Measurements from ENCODE around the gene MTF1.

MTF1 gene

DNA sequence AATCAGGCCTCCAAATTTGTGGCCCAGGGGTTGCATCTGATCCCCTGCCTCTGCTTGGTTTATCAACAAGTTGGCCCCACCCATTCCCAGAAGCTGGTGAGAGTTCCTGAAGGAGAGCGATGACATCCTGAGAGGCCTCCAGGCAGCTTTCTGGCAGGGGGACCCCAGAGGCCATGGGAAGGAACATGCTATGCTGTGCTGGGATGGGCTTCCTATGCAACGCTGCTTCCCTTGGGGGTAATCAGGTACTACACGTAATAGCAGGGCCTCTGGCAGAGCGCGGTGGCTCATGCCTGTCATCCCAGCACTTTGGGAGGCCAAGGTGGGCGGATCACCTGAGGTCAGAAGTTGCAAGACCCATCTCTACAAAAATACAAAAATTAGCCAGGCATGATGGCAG lies 8.4 kb upstream of the MTF1 start:
- DNase-seq (ENCODE audit: low spot score), result no peak

DNA sequence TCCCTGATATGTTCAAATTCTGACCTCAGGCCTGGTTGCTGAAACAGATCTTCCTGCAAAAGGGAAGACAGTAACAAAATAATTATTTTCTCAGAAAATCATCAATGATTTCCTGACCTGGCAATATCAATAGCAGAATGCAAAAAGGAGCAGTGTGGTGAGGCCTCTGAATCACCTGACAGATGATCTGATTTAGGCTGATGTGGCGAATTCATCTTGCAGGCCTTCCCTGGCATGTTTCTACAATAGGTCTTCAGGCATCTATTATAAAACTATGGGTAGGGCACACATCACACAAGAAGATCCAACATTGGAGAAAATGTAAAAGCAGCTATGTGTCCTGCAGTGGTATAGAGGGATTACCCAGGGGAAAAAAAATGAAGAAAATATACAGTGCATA lies 7.1 kb upstream of the MTF1 start:
- DNase-seq (ENCODE audit: low spot score), result no peak

DNA sequence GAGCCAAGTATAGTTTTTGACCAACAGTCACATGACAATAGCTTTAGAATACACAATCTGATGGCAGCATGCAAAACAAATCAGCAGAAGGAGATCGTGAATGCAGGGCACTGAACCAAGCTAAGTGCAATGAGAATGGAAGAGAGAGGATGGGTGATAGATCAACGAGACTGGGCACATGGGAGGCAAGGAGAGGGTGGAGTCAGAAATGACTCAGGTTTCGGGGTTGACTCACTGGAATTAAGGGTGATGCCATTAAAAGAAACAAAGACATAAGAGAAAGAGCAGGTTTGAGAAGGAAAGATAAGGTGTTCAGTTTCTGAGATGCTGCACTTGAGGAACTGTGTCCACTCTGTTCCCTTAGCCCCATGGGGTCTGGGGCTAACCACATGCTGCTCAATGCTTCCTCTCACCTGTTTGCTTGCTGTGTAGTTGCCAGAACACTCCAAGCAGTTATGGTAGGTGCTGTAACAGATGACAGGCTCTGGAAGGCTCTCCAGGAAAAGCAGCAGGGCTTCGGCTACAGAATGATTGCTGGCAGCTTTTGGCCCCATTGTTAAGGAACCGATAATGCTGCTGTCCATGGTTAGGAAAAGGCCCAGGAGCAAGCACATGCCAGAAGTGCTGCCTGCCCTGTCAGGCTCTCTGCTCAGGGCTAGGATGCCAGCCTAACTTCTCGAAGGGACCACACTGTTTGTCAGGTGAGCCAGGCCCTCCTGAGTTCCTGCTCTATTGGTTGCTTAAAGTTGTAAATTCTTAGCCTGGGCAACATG lies 6.1 kb upstream of the MTF1 start:
- DNase-seq (ENCODE audit: low spot score), result no peak

DNA sequence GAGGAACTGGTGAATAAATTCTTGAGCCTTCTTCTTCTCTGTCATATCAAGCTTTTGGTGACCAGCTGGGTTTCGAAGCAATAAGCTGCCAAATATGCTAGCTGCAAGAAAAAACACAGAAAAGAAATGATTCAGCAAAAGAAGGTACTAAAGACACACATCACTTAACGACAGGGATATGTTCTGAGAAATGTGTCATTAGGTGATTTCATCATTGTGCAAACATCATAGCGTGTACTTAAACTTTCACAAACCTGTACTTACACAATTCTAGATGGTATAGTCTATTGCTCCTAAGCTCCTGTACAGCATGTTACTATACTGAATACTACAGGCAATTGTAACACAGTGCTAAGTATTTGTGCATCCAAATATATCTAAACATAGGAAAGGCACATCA lies 2.9 kb upstream of the MTF1 start:
- DNase-seq (ENCODE audit: low spot score), result no peak

DNA sequence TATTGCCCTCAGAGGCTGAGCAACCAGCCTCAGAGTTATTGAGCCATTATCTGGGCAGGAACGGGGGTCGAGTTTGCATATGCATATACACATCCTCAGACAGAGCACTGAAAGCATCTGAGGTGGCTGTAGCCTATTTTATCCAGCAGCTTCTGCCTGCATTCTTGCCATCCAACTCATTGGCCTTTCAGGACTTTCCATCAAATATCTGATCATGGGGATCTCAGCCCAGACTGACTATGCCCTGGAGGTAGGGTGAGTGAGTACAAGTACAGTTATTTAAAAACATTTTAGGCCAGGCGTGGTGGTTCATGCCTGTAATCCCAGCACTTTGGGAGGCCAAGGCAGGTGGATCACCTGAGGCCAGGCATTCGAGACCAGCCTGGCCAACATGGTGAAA lies 1.8 kb upstream of the MTF1 start:
- DNase-seq (ENCODE audit: low spot score), result no peak

DNA sequence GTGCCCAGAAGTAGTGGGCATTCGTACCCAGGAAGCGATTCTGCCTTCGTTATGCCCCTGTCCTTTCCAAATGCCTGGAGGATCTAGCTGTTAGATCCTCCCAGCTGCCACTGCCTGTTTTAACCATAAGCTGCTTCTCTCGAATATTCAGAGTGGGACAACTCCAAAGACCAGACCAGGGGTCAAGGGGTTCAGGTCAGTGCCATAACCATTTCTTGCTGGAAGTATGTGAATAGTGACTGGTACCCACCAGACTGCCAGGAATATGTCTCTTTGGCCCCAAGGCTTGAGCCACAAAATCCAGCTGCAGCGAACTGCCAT lies 914 bp upstream of the MTF1 start:
- no peak for DNase-seq (ENCODE audit: low spot score)

DNA sequence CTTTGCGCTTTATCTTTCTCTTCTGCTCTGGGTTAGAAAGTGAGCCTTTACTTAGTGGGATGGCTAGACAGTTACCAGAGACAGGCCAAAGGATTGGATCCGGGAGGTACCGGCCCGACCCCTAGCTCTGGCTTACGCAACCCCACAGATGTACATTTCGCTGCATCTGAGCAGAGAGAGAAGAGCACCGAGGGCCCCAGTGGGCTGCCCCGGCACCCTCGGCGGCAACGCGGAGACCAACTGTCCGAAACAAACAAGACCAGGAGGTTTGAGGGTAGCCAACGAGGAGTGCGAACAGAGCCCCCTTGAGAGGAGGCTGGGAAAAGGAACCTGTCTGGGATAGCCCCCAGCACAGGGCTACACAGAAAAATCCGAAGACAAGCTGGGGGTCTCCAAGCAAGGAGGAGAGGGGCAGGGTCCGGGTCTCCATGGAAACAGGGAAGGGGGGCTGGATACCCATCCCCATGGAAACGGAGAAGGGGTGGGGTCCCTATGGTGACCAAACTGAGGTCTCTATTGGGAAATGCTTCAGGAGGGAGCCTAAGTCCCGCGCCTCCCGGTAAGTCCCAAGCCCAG lies 373 bp downstream of the MTF1 start:
- no peak for DNase-seq (ENCODE audit: low spot score)

DNA sequence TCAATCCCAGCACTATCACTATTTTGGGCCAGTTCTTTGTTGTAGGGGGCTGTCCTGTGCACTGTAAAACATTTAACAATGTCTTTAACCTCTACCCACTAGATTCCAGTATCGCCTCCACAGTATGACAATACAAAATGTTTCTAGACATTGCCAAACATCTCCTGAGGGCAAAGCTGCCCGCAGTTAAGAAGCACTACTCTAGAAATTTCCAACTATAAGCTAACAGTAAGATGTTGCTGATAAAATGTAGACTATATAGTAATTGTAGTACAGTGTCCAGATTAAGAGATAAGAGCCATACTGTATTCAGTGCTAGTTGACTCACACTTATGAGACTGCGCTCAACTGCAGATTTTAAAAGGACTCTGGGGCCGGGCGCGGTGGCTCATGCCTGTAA lies 5.0 kb downstream of the MTF1 start:
- no peak for DNase-seq (ENCODE audit: low spot score)

DNA sequence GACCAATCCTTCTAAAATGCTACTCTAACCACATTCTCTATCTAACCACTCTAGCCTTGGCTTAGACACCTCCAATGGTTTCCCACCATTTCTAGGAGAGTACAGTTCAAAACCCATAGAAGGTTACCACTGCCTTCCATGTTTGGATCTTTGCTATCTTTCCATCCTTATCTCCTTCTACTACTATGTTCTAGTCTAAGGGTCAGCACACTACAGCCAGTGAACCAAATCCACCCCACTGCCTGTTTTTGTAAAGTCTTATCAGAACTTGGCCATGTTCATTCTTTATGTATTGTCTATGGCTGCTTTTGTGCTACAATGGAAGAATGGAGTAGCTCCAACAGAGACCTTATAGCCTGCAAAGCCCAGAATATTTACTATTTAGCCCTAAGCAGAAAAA lies 6.2 kb downstream of the MTF1 start:
- no peak for DNase-seq (ENCODE audit: low spot score)

DNA sequence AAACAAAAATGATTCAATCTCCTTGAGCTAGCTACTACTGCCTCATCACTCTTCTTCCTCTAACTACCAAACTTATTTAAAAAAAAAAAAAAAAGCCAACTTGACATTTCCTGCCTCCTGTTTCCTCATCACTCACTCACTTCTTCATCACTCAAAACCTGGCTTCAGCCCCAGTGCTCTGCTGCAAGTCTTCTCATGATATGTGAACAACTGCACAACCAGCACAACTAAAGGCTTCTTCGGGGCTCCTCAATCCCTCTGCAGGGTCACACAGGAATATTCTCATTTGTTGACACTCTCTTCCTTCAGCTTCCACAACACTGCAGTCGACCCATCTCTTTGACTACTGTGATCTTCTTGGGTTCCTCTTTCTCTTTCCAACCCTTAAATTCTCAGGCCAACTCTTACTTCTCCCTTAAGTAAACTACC lies 7.6 kb downstream of the MTF1 start:
- peak; percentile 28 for DNase-seq (ENCODE audit: low spot score)

DNA sequence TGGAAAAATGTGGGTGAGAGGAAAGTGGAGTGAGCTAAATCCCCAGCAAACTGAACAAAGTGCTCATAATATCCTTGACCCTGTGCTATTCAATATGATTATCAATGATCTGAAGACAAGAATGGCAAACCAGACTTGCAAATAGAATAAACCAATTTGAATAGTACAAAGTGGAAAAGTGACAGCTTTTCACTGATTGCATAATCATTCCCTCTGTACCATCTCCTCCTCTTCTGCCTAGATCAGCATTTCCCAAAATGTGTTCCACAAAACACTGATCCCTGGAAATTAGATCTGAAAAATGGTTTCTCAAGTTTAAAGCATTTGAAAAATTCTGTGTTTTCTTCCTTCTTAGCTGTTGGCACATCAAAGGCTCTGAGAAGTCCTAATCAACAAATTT lies 8.1 kb downstream of the MTF1 start:
- DNase-seq (ENCODE audit: low spot score), result no peak

DNA sequence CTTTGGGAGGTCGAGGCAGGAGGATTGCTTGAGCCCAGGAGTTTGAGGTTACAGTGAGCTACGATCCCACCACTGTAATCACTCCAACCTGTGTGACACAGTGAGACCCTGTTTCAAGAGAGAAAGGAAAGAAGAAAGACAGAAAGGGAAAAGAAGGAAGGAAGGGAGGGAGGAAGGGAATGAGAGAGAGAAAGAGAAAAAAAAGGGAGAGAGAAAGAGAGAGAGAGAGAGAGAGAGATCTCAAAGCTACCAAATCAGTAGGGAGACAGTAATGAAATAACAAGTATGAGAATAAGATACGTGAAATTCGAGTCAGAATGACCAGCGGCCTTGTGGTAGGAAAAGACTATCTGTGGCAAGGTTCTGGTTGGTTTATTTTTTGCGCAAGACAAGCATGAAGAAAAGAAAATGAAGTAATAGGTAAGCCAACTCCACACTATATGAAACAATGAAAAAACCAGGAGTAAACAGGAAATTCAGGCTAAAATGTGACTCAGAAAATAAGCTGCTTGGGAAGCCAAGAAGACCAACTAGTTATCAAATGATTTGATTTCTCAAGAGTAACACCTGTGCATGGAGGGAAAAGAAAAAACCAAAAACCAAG lies 8.9 kb downstream of the MTF1 start:
- DNase-seq (ENCODE audit: low spot score), result no peak

DNA sequence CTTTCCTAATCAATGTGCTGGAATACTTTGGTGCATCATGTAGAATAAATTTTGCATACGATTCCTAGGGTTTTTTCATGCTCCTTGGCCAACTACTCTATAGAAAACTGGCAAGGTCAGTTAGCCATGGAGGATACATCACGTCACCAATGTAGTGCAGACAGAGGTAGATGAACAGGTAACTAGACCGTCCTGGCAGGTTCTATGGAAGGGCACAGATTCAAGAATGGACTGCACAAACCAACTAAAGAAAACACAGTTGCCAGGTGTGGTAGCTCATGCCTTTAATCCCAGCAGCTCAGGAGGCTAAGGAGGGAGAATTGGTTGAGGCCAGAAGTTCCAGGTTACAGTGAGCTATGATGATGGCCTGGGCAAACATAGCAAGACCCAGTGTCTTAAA lies 9.9 kb downstream of the MTF1 start:
- no peak for DNase-seq (ENCODE audit: low spot score)

DNA sequence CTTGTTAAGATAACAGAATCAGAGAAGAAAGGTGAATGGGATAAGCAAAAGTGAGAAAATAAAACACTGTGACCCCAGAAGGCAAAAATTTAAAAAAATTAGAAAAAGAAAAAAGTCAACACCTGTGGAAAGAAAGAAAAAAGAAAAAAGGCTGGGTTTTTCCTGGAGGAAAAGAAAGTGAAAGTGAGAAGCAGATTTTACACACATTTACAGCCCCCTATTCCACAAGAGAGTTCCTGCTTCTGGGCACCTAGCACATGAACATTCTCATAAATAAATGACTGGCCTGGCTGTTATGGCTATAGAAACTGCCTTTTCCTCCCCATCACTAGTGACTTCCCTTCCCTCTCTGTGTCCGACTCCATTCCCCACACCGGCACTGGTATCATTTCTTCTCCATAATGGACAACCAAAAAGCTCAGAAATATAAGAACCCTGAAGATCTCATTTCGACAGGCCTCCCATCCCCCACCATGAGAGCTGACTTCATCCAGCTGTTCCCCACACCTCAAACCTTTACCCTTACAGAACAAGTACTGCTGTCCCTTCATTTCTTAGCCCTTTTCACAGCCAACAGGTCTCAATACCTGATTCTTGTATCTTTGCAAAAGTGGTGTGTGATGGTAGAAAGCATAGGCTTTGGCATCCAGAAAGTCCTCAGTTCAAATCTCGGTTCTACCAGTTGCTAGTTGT lies 12.6 kb downstream of the MTF1 start:
- no peak for DNase-seq (ENCODE audit: low spot score)

DNA sequence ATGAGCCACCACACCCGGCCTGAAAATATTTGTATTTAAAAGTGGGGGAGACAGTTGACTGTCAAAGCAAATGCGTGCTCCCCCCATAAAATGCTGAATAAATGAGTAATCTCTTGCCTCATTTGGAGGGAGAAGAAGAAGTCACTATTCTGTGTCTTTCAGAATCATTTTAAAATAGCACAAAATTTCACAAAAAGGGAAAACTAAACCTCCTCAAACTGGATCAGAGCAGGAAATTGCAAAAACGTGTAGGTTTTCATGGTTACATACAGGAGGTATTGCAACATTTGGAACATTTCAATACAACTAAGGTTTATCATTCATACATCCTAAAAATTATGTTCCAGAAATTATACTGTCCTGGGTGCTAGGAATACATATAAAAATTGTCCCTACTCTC lies 13.6 kb downstream of the MTF1 start:
- DNase-seq (ENCODE audit: low spot score), result no peak

DNA sequence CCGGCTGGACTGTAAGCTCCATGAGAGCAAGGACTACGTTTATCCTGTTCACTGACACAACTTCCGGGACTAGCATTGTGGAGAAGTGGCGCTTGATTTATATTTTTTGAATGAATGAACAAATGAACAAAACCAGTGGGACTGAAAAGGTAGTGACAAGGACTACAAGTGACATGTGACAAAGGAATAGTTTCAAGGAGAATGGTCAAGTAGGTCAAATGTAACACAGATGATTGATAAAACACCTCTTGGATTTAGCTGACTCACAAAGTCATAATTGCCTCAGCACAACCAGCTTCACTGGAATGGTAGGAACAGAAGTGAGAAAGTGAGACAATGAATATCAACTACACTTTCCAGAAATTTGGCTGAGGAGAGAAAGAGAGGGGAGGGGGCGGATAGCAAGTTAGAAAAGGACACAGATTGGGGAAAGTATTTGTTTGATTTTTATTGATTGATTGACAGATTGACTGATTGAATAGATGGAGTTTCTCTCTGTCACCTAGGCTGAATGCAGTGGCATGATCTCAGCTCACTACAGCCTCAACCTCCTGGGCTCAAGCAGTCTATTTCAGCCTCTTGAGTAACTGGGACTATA lies 14.2 kb downstream of the MTF1 start:
- DNase-seq (ENCODE audit: low spot score), result no peak

DNA sequence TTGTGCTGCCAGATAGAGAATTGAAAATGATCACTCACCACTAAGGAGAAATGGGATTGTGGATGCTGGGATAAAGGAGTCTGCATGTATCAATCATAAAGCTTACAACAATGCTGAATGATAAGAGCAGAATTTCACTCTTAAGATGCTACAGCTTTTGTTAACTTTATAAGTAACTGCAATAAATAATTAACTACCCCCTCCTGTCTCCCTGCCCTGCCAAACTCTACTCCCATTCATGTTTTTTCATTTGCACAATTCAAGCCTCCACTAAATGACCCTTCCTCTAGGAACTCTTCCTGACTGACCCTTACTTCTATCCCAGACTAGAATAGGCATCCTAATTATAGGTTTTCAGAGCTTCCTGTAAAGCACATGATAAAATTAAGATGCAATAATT lies 14.9 kb downstream of the MTF1 start:
- DNase-seq (ENCODE audit: low spot score), result no peak

DNA sequence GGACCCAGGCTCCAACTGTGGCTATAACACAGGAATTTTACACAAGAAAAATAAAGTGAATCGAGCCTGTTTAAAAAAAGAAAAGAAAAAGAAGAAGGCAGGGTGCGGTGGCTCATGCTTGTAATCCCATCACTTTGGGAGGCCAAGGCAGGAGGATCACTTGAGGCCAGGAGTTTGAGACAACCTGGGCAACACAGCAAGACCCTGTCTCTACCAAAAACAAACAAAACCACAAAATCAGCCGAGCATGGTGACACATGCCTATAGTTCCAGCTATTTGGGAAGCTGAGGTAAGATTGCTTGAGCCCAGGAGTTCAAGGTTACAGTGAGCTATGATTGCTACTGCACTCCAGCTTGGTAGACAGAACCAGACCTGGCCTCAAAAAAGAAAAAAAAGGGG lies 17.7 kb downstream of the MTF1 start:
- no peak for DNase-seq (ENCODE audit: low spot score)

DNA sequence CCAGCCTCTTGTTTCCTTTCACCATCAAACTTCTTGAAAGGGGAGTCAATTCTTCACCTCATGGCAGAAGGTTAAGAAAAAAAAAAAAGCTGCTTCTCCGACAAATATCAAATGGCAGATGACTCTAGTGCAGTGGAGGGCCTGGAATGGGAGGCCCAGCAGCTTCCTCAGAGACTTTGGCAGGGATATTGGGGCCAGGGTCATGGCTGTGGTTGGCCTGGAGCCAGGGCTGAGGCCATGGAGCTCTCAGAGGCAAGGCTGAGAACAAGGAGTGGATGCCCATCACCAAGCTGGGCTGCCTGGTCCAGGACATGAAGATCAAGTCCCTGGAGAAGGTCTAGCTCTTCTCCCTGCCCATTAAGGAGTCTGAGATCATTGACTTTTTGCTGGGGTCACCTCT lies 18.7 kb downstream of the MTF1 start:
- no peak for DNase-seq (ENCODE audit: low spot score)

DNA sequence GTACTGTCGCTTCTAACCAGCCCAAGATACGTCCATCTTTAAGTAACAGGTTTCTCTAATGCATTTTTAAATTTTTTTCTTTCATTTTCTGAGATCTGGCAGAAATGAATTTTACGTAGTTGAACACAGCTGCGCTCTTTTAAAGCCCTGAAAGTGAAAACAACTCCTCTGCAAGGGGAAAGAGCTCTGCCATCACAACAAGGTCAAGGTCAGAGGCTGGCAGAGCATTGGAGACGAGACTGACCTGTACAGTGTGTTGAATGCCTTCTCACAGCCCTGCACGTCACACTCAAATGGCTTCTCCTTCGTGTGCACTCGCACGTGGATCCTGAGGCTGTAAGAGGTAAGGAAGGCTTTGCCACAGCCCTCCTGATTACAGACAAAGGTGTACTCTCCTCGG lies 19.7 kb downstream of the MTF1 start:
- DNase-seq (ENCODE audit: low spot score), result no peak

DNA sequence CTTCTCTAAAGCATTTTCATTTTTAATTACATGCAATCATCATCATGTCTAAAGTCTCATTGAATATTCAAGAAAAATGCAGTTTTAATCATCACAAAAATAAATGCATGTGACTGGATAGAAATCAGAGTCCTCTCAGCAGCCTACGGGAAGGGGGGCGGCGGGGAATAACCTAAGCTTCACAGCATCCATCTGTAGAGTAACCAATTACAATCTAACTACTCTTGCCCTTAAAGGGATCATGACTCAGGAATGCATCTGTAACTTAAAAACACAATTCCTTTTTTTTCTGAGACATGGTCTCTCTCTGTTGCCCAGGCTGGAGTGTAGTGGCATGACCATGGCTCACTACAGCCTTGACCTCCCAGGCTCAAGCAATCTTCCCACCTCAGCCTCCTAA lies 22.6 kb downstream of the MTF1 start:
- DNase-seq (ENCODE audit: low spot score), result no peak

DNA sequence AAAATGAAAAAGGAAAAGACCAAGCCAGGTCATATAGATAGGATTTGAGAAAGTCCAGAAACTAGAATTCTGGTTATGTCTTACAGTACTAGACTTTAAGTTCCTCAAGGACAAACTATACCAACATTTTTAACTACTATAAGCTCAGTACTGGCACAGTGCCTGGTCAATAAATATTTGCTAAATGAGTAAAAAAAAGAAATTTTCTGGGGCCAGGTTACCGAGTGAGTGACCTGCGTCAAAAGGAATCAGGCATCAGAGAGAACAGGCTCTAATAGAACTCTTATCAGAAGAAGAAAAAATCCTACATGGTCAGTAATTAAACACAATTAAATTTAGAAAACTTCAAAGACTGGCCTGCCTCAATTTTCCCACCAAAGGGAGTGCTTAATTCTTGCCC lies 27.6 kb downstream of the MTF1 start:
- no peak for DNase-seq (ENCODE audit: low spot score)

DNA sequence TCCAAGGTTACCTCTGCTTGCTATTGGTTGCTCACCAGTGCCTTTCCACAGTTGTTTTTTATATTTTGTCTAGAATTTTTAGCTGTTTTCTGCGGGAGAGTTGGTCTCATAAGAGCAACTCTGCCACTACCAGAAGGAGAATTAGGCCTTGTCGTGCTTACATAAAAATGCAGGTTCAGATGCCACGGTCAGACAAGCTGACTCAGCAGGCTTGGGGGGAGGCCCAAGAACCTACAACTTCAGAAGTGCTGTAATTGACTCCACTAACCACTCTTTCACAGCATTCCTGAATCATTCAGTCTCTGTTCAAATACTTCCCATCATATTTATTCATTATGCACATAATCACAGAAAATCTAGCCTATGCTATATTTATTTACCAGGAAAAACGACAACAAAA lies 28.3 kb downstream of the MTF1 start:
- DNase-seq (ENCODE audit: low spot score), result no peak

Measured in pons (tissue), 1 donor.